Fibroblast of pulmonary artery (primary cell): Measurements from ENCODE around the gene CST3.

Experiments used
- DNase-seq: peaks from one replicate; pipeline ENCODE4 v3.0.0-alpha.2; 2010; ENCODE audit warnings: low read depth
- H3K4me3 ChIP-seq: replicated peaks from 2 replicates; pipeline ENCODE4 v1.5.1; 2011; ENCODE audit warnings: low read depth, mild to moderate bottlenecking, control low read depth, low read length, moderate library complexity
- TF ChIP-seq, protein P1 (sequence below): IDR thresholded peaks from 2 replicates; pipeline ENCODE4 v1.5.1; 2011; ENCODE audit warnings: mild to moderate bottlenecking, control low read depth, low read length, inconsistent platforms; ENCODE audit errors: missing control alignments

The CST3 gene

GRCh38 chr20:23679133-23680092 lies 41.7 kb upstream of the CST3 start:
- H3K4me3 ChIP-seq: no peak overlapping the region
- TF ChIP-seq, protein P1, sequence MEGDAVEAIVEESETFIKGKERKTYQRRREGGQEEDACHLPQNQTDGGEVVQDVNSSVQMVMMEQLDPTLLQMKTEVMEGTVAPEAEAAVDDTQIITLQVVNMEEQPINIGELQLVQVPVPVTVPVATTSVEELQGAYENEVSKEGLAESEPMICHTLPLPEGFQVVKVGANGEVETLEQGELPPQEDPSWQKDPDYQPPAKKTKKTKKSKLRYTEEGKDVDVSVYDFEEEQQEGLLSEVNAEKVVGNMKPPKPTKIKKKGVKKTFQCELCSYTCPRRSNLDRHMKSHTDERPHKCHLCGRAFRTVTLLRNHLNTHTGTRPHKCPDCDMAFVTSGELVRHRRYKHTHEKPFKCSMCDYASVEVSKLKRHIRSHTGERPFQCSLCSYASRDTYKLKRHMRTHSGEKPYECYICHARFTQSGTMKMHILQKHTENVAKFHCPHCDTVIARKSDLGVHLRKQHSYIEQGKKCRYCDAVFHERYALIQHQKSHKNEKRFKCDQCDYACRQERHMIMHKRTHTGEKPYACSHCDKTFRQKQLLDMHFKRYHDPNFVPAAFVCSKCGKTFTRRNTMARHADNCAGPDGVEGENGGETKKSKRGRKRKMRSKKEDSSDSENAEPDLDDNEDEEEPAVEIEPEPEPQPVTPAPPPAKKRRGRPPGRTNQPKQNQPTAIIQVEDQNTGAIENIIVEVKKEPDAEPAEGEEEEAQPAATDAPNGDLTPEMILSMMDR: no peak
- DNase-seq: no peak

GRCh38 chr20:23673209-23673608 lies 35.5 kb upstream of the CST3 start:
- TF ChIP-seq, protein P1: no peak
- no peak for DNase-seq
- H3K4me3 ChIP-seq: no peak overlapping the region

- DNase-seq: no peak
- TF ChIP-seq, protein P1: no peak
- H3K4me3 ChIP-seq: no peak overlapping the region
Observed at GRCh38 chr20:23672158-23672557, 34.4 kb upstream of the CST3 start.

GRCh38 chr20:23671479-23671878 lies 33.7 kb upstream of the CST3 start:
- H3K4me3 ChIP-seq: no peak overlapping the region

DNA sequence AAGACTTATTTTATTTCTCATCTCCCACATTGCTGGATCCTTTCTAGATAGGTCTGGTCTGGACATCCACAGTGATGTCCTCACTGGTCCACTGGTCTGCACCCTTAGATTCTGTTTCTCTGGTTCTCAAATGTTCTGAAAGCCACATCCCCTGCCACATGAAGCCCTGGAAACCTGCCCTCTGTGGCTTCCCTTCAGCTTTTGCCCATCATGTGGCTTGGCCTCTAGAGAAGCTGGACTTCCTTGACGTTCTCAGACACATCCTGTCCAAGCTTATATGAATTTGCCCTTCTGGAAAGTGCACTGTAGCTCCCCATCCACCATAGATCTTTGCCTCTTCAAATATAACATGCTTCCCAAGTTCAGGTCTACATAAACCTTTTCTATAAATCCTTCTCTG lies 32.6 kb upstream of the CST3 start:
- TF ChIP-seq, protein P1: no peak
- no peak for DNase-seq
- no peak overlapping the region for H3K4me3 ChIP-seq

More at GRCh38 chr20:23671479-23671878, 33.7 kb upstream of the CST3 start:
- DNase-seq: no peak
- TF ChIP-seq, protein P1: no peak

- DNase-seq: no peak
- TF ChIP-seq, protein P1: no peak
- H3K4me3 ChIP-seq: no peak overlapping the region
Observed at GRCh38 chr20:23669866-23670265, 32.1 kb upstream of the CST3 start.
